HG02840 (cell line): ENCODE results near the gene TRIM14.

ENCODE experiments used
- ATAC-seq: cut with Tn5 transposase; IDR thresholded peaks from one replicate; pipeline ENCODE4 v1.9.1; 2021; ENCODE audit warnings: mild to moderate bottlenecking, moderate library complexity, moderate number of reproducible peaks; ENCODE audit not compliant: unreplicated experiment, low FRiP score

The TRIM14 gene

DNA sequence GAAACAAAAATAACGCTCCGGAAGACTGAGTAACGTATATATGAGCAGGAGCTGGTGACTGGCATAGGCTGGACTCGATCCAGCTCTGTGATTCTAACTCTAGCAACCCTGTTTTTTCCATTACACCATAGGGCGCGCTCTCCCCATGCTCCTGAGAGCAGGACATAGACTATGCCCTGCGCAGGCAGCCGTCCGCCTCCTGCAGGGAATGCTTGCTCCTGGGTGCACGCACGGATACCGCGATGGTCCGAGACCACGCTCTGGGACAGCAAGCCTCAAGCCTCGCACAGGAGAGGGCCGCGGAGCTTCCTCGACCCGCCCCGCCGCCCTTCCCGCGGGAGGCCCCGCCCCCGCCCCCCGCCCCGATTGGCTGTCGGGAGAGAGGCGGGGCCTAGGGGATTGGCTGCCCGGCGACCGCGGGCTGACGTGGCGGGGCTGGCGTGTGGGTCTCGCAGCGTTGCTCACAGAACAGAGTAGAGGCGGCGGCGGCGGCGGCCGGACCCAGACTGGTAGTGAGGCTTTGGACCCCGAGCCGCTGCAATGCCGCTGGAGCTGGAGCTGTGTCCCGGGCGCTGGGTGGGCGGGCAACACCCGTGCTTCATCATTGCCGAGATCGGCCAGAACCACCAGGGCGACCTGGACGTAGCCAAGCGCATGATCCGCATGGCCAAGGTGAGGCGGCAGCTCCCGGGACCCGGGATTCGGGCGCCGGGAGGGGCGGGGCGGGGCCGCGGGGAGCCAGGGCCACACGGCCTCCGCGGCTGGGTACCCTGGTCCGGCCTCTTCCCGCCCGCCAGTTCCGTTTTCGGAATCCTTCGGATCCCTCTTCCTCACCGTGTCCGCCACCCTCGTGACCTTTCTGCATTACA lies 62.5 kb downstream of the TRIM14 start, which contains the start of gene NANS:
Gene NANS, plus strand, starts transcription at position 464 of the 869 bp plus-strand sequence. Its CDS starts 77 bp downstream, at position 541.
- ATAC-seq: peak; percentile 97

DNA sequence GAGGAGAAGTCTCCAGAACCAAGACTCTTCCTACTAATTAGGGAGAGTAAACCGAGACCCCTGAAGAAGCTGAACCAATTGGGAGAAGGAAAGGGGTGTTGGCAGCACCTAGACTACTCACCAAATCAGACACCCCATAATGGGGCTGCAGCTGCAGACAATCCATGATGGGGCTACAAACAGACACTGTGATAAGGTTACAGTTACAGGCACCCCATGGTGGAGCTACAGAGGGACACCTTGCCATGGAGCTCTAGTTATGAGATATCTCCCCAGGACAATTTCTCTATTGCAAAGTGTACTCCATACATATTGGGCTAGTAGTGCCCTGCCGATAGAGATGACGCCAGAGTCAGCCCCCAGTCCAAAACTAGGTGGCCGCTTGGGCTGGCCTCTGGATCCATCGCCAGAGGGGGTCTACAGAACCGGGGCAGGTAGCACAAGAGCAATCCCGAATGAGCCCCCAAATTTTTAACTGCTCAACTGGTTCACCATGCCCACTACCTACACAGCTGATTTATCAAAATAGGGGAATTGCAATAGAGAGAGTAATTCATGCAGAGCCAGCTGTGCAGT lies 64.6 kb downstream of the TRIM14 start:
- no peak for ATAC-seq

DNA sequence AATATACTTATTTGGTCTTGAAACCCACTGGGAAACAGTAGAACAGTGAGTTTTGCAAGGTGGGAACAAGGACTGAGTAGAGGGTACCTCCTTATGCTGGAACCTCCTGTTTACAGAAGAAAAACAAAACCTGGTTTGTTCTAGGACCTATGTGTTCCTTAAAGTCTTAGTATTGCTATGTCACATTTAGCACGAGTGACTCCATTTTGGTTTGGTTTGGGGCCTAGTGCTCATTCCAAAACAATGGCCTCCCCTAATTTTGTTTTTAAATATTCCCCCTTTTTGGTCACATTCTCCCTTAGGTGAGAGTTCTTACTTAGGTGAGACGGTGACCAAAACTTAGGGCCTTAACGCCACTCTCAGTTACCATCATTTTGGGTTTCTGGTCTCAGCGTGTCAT lies 68.7 kb downstream of the TRIM14 start:
- ATAC-seq: no peak

DNA sequence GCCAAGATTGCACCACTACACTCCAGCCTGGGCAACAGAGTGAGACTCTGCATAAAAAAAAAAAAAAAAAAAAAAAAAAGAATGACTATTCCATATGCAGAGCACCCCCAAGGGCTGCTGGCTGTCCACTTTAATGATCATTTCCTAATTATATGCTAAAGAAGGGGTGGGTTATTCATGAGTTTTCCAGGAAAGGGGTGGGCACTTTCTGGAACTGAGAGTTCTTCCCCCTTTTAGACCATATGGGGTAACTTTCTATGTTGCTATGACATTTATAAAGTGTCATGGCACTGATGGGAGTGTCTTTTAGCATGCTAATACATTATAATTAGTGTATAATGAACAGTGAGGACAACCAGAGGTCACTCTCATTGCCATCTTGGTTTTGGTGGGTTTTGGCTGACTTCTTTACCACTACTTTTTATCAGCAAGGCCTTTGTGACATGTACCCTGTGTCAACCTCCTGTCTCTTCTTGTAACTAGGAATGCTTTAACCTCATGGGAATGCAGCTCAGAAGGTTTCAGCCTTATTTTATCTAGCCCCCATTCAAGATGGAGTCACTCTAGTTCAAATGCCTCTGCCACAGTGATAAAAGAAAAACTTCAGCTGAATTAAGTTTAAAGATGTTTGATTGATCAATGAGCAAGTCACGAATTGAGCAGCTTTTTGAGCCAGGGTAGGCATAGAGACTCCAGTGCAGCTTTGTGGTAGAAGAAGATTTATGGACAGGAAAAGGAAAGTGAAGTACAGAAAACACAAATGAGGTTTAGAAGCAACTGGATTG lies 69.5 kb downstream of the TRIM14 start:
- no peak for ATAC-seq

DNA sequence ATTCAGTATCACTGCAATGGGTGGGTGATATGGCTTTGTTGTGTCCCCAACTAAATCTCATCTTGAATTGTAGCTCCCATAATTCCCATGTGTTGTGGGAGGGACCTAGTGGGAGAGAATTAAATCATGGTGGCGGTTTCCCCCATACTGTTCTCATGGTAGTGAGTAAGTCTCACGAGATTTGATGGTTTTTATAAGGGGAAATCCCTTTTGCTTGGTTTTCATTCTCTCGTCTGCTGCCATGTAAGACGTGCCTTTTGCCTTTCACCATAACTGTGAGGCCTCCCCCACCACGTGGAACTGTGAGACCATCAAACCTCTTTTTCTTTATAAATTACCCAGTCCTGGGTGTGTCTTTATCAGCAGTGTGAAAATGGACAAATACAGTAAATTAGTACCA lies 72.0 kb downstream of the TRIM14 start:
- ATAC-seq: no peak

DNA sequence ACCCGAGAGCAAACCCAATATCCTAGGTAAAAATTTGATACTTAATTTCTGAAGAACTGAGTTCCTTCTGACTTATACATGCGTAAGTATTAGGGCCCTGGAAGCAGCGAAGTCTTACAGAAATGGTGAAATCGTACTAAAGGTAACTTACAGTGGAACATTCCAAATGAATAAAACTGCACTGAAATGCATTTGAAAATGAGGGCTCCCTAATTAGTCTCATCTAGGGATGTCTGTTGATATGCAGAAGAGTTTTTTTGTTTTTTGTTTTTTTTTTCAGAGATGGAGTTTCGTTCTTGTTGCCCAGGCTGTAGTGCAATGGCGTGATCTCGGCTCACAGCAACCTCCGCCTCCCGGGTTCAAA lies 72.9 kb downstream of the TRIM14 start:
- ATAC-seq: no peak

DNA sequence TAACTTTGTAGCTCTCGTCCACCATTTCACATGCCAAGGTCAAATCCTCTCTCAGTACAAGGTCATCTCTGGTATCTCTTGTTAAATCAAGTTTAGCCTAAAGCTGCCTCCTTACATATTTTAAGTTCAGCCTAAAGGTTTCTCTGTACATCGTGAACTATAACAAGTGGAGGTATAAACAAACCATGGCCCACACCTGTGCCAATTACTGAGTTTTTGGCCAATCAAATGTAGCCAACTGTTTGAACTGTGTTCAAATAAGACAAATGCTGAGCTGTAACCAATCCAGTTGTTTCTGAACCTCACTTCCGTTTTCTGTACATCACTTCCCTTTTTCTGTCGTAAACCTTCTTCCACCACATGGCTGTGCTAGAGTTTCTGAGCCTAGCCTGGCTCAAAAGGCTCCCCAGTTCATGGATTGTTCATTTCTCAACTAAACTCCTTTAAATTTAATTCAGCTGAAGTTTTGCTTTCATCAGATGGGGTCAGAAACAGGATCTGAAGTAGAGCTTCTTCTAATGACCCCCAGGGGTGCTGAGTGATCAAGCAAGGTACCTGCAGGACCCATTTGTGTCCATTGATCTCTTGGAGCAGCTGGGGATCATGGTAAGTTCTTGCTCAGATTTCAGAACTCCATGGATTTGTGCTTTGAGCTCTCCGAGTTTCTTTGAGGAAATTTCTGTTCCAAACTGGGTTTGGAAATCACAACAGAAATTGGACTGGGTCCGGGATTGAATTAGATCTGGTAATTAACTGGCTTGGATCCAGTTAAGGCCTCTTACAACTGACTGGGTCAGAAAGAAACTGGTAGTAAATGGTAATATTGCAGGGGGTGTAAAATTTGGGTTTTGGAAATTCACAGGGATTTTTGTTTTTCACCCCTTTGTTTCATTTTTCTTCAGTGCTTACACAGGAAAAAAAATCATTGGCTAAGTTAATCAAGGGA lies 73.5 kb downstream of the TRIM14 start:
- no peak for ATAC-seq

DNA sequence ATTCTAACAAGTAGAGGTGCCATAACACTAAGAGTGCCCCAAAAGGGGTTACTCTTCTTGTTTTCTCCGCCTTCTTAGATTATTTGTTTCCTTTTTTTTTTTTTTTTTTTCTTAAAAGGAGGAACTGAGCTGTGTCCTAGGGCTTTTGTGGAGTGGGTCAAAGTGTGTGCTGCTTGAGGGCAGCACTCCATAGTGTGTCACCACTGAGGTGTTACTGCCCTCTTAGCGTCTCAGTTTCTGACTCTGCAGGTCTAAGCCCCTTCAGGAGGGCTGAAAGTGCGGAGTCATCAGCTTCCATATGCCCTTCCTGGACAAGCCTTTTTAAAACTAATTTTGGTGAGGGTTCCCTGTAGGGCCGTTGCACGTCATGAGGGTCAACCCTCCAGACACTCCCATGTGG lies 75.1 kb downstream of the TRIM14 start:
- ATAC-seq: no peak

DNA sequence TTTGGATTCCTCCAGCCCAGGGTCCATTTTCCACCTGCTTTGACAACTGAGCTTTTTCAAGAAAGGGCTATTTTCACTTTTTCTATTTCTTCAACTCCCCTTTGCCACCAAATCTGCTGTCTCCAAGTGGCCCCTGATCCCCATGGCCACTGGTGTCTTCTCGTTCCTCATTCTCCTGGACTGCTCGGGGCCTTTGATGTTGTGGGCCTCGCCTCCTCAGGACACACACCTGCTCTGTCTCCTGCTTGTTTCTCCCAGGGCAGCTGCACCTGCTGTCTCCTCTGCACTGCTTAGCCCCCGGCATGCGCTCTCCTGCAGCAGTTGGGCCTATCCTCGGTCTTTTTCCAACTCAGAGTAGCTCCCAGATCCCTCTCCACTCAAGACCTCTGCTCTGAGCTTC lies 78.8 kb downstream of the TRIM14 start:
- ATAC-seq: no peak

DNA sequence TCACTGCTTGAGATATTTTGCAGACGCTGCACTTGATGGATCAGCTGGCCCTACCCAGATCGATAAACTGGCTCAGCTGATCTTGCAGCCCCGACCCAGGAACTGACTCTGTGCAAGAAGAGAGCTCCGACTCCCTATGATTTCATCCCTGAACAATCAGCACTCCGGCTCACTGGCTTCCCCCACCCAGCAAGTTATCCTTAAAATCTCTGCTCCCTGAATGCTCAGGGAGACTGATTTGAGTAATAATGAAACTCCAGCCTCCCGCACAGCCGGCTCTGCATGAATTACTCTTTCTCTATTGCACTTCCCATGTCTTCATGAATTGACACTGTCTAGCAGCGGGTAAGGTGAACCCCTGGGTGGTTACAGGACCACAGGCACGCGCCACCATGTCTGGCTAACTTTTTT lies 79.4 kb downstream of the TRIM14 start:
- ATAC-seq: no peak

DNA sequence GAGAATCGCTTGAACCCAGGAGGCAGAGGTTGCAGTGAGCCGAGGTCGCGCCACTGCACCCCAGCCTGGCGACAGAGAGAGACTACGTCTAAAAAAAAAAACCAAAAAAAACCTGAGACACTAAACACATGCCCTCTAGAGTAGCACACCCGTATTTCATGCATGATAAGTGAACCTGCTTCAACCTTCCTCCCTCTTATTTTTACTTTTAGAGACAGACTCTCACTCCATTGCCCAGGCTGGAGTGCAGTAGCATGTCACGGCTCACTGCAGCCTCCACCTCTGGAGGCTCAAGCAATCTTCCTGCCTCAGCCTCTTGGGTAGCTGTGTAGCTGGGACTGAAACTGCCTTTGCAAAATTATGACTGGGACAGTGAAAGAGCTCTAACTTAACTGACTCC lies 80.1 kb downstream of the TRIM14 start:
- ATAC-seq: no peak

DNA sequence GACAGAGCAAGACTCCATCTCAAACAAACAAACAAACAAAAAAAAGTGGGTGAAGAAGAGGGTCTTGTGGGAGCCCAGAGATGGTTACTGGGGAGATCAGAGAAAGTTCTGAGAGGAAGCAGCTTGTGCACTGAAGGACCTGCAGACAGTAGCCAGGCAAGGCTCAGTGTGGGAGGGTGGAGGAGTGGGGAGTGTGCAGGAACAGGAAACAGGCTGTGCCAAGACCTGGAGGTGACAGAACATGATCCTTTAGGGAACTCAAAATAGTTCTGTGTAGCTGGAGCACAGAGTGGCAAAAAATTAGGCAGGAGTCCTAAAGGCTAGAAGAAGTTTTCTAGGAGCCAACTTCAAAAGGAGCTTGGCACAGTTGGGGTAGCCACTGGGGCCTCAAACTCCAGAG lies 81.7 kb downstream of the TRIM14 start:
- no peak for ATAC-seq

DNA sequence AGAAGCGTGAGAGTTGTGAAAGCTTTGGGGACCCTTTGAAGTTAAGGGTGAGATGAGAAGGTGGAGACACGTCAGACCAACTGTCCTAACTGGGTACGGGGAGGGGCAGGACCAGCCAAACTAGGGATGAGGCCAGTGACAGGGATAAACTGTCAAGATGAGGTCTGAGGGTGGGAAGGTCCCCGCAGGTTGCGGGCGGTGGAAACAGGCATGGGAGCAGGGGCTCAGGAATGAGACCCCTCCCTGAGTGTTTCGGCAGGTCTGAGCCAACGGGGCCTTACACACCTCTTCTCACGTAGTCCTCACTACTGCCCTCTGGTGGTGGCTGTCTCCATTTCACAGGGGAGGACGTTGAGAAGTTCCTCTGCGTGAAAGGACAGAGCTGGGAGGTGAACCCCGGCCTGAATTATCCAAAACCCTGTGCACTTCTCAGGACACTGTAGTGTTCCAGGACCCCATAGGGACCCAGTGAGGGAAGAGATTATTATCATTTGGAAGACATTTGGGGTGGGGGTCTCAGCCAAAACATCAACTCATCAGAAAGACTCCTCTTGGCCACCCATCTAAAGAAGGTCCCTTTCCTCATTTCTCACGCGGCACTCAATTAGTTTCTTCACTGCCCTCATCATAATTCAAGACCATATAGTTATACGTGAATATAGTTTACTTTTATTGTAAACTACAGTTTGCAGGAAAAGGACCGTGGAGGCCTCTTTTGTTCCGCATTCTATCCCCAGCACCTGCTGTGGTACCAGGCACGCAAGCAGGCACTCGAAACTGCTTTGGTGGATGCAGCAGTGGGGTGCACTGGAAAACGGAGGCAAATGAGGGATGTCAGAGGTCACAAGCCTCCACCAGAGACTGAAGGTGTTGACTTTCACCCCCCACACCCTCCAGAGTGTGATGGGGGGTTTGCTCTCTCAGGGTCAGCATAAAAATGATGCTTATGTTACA lies 84.2 kb downstream of the TRIM14 start:
- no peak for ATAC-seq

DNA sequence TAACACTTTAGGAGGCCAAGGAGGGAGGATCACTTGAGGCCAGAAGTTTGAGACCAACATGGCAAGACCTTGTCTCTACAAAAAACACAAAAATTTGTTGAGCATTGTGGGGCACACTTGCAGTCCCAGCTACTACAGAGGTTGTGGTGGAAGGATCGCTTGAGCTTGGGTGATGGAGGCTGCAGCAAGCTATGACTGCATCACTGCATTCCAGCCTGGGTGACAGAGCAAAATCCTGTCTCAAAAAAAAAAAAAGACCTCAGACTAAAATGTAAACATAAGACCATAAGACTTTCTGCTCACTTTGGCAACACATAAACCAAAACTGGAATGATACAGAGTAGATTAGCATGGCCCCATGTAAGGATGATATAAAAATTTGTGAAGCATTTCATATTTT lies 87.1 kb downstream of the TRIM14 start:
- ATAC-seq: no peak

DNA sequence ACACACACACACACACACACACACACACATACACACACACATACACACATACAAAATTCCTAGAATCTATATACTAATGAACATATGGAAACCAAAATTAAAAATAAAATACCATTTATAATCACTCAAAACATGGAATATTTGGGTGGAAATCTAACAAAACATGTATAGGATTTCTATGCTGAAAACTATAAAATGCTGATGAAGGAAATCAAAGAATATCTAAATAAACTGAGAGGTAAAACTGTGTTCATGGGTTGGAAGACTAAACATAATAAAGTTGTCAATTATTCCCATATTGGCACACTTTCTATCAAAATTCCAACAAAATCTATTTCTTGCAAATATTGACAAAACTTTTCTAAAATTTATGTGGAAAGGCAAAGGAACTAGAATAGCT lies 87.9 kb downstream of the TRIM14 start:
- no peak for ATAC-seq

DNA sequence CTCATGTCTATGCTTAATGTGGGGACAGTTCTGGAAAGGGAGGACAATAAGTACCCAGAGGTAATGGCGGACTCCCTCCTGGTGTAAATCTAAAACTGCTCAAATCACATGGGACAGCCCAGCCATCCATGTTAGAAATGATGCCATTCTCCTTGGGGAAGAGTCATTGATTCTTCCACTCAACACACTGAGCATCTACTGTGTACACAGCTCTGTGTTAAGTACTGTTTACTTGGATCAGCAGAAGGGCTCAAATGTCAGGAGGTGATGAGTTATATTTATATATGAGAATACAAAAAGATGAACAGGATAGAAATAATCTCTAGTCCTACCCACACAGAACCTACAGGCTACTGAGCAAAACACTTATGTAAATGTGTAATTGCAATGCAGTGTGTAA lies 94.3 kb downstream of the TRIM14 start:
- no peak for ATAC-seq

DNA sequence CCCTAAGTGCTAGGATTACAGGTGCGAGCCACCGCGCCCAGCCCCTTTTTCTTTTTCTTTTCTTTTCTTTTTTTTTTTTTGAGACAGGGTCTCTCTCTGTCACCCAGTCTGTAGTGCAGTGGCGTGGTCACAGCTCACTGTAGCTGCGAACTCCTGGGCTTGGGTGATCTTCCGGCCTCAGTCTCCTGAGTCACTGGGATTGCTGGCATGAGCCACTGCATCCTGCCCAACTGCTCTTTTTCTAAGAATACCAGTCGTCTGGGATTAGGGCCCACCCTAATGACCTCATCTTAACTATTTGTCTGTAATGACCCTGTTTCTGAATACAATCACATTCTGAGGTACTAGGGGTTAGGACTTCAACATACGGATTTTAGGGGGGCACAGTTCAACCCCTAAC lies 96.6 kb downstream of the TRIM14 start:
- ATAC-seq: no peak

DNA sequence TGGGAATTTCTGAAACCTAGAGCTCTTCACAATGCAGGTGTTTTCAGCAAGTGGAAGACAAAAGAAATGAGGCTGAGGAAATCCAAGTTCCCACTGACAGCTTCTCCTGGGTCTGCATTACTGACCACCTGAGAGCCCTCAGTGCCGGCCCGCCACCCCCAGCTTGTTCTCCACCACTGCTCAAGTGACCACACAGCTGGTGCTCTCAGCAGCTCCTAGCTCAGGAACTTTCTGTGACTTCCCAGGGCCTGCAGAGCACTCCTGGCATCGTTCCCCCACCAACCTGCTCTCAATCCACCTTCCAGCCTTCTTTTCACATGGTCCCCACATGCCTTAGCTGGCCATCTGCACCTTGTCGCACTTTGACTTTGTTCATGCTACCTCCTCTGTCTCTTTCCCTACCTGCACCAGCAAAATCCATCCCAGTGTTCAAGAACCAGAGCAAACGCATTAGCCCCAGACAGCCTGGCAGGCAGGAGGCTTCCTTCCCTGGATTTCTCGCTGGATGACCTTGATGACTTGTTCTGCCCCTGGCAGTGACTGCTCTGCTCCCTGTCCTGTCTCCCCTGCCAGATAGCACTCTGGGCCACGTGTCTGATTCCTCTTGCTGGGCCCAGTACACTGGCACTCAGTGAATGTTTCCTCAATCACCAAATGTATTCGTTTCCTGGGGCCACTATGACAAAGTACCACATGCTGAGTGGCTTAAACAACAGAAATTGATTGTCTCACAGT lies 97.5 kb downstream of the TRIM14 start:
- no peak for ATAC-seq
